K562 (cell line): ENCODE results near the gene CDPF1. TPM values are rescaled to one million over a fixed set of nuclear protein-coding genes. Genes with fewer than 3 reads are reported as not detected.

Experiments
- ATAC-seq: fragments of 200-7000 bp; cut with Tn5 transposase; 3 replicates; pipeline ENCODE4 v1.9.1; 2020; ENCODE audit warnings: moderate library complexity
- BruUV-seq: library from RNA; stranded (reverse); fragments of 400-500 nt; replicated peaks from 2 replicates; lab custom pipeline; 2021; lab: Mats Ljungman, UMichigan
- CTCF ChIA-PET: fragments of 300-600 bp; formaldehyde crosslinking; extraction: SDS; loops from one replicate; lab custom pipeline; 2021; ENCODE audit warnings: low intra/inter-chr PET ratio; lab: Yijun Ruan, JAX
- POLR2A ChIA-PET: fragments of 300-600, 350-650 bp; sonication (Branson Sonifier 250); formaldehyde crosslinking; extraction: SDS; loops from one replicate; lab custom pipeline; 2021; ENCODE audit warnings: antibody characterized with exemption, inconsistent platforms; lab: Yijun Ruan, JAX
- DNase-seq, 4 experiments: peaks; one replicate each; pipeline versions ENCODE4 v3.0.0 to v3.0.0-alpha.2; 2011 to 2018; ENCODE audit warnings: low spot score in 3 of 4, mixed read lengths in 3 of 4; ENCODE audit errors: extremely low read depth in 1 of 4
- FAIRE-seq: peaks from 2 replicates; lab custom pipeline; 2011; peaks lifted over from hg19 to GRCh38; lab: Jason Lieb, UNC
- H2AFZ ChIP-seq: 2 replicates; pipeline ENCODE4 v1.6.0; 2011; ENCODE audit warnings: low read depth, low read length, control low read depth, inconsistent platforms
- H3K27ac ChIP-seq: fragments of 200-600 bp; 3 replicates; pipeline ENCODE4 v1.8.0; 2011; ENCODE audit warnings: low read depth, mild to moderate bottlenecking, control low read depth, inconsistent platforms, low read length, moderate library complexity, mixed read lengths; ENCODE audit errors: extremely low read depth
- H3K27me3 ChIP-seq, 2 experiments: fragments of 300-600 bp in 1 of 2; 2 replicates in 1 of 2; 3 replicates in 1 of 2; pipeline versions ENCODE4 v1.6.0 to v1.8.0; 2011; ENCODE audit warnings: inconsistent platforms in 2 of 2, low read length in 2 of 2, mild to moderate bottlenecking in 1 of 2, mixed read lengths in 1 of 2, moderate library complexity in 1 of 2; ENCODE audit not compliant: control insufficient read depth in 2 of 2, insufficient read depth in 2 of 2
- H3K36me3 ChIP-seq: fragments of 300-600 bp; 3 replicates; pipeline ENCODE4 v1.8.0; 2011; ENCODE audit warnings: mild to moderate bottlenecking, low read length, inconsistent platforms; ENCODE audit not compliant: control insufficient read depth, insufficient read depth
- H3K4me1 ChIP-seq, 2 experiments: fragments of 200-600 bp in 1 of 2; replicated peaks in 1 of 2; 2 replicates in 1 of 2; 3 replicates in 1 of 2; pipeline versions ENCODE4 v1.5.1 to v1.8.0; 2011; ENCODE audit warnings: inconsistent platforms in 2 of 2, low read length in 2 of 2, mild to moderate bottlenecking in 1 of 2, mixed read lengths in 1 of 2, moderate library complexity in 1 of 2; ENCODE audit not compliant: control insufficient read depth in 2 of 2, insufficient read depth in 2 of 2
- H3K4me2 ChIP-seq: 2 replicates; pipeline ENCODE4 v1.6.1; 2011; ENCODE audit warnings: low read length, control low read depth, inconsistent platforms, mixed read lengths; ENCODE audit not compliant: insufficient read depth
- H3K4me3 ChIP-seq: fragments of 200-600 bp; sonication (generic), shearing (Covaris generic); 2 replicates; pipeline ENCODE4 v1.5.1; 2016; ENCODE audit warnings: control low read depth, inconsistent platforms
- H3K79me2 ChIP-seq: fragments of 200-600 bp; 3 replicates; pipeline ENCODE4 v1.8.0; 2011; ENCODE audit warnings: low read length, inconsistent platforms; ENCODE audit not compliant: control insufficient read depth, insufficient read depth
- H3K9ac ChIP-seq, 2 experiments: 2 replicates each; pipeline versions ENCODE4 v1.6.0 to v1.6.1; 2011; ENCODE audit warnings: low read depth in 2 of 2, low read length in 2 of 2, control low read depth in 1 of 2, inconsistent platforms in 1 of 2, mild to moderate bottlenecking in 1 of 2, mixed read lengths in 1 of 2; ENCODE audit not compliant: insufficient read depth in 1 of 2
- H3K9me1 ChIP-seq: one replicate; pipeline ENCODE4 v1.6.0; 2011; ENCODE audit warnings: inconsistent platforms, mild to moderate bottlenecking, low read length, moderate library complexity; ENCODE audit not compliant: control insufficient read depth, insufficient read depth
- H3K9me3 ChIP-seq: replicated peaks from 2 replicates; pipeline ENCODE4 v1.5.1; 2011; ENCODE audit warnings: low read depth, low read length, inconsistent platforms; ENCODE audit not compliant: control insufficient read depth, insufficient read depth
- H4K20me1 ChIP-seq: replicated peaks from 2 replicates; pipeline ENCODE4 v1.6.1; 2011; ENCODE audit warnings: low read length, inconsistent platforms, mixed read lengths; ENCODE audit not compliant: control insufficient read depth, insufficient read depth
- E2F6 ChIP-seq, 2 experiments: IDR thresholded peaks; 2 replicates each; pipeline ENCODE4 v1.6.1; 2011; ENCODE audit warnings: borderline replicate concordance in 1 of 2, control low read depth in 1 of 2, low read depth in 1 of 2, low read length in 1 of 2, mild to moderate bottlenecking in 1 of 2, mixed read lengths in 1 of 2, moderate library complexity in 1 of 2; ENCODE audit not compliant: insufficient read depth in 1 of 2, insufficient read length in 1 of 2, poor library complexity in 1 of 2, severe bottlenecking in 1 of 2; ENCODE audit errors: extremely low read depth in 1 of 2
- FIP1L1 ChIP-seq: fragments of 200-400 bp; formaldehyde crosslinking; IDR thresholded peaks from 2 replicates; pipeline ENCODE4 v1.6.1; 2018; ENCODE audit warnings: mild to moderate bottlenecking, low read depth, low read length; ENCODE audit not compliant: poor library complexity, severe bottlenecking
- FOXM1 ChIP-seq, 2 experiments: fragments of 450-650 bp in 1 of 2; sonication (generic) in 1 of 2; formaldehyde crosslinking in 1 of 2; IDR thresholded peaks; 2 replicates each; pipeline versions ENCODE4 v1.6.1 to v1.9.0; 2017 to 2022; ENCODE audit warnings: low read depth in 2 of 2, mild to moderate bottlenecking in 2 of 2, missing genetic modification reagents in 1 of 2, moderate library complexity in 1 of 2
- MXI1 ChIP-seq: IDR thresholded peaks from 2 replicates; pipeline ENCODE4 v1.6.1; 2011; ENCODE audit warnings: low read depth, mild to moderate bottlenecking, improper control_type of control experiment, low read length
- PHF8 ChIP-seq: fragments of 200-600 bp; sonication (generic); IDR thresholded peaks from 2 replicates; pipeline ENCODE4 v1.6.1; 2012; ENCODE audit warnings: mixed run types, mild to moderate bottlenecking, inconsistent platforms, low read length, moderate library complexity, borderline replicate concordance
- POLR2A ChIP-seq: fragments of 450-650 bp; conservative IDR thresholded peaks from 2 replicates; pipeline ENCODE4 v1.6.1; 2016
- RBFOX2 ChIP-seq: fragments of 200-400 bp; formaldehyde crosslinking; IDR thresholded peaks from 2 replicates; pipeline ENCODE4 v1.6.1; 2017; ENCODE audit warnings: low read depth, mild to moderate bottlenecking, low read length, moderate library complexity
- SNIP1 ChIP-seq: fragments of 450-650 bp; IDR thresholded peaks from 2 replicates; pipeline ENCODE4 v1.7.1; 2017; ENCODE audit warnings: low read depth, mild to moderate bottlenecking
- SUPT5H ChIP-seq: fragments of 450-650 bp; IDR thresholded peaks from 2 replicates; pipeline ENCODE4 v1.6.1; 2016
- TBP ChIP-seq: optimal IDR thresholded peaks from 2 replicates; pipeline ENCODE3; 2011; ENCODE audit warnings: low read depth, low read length, improper control_type of control experiment
- USF2 ChIP-seq: sonication (generic); formaldehyde crosslinking; IDR thresholded peaks from 2 replicates; pipeline ENCODE4 v1.5.0; 2020; ENCODE audit warnings: missing genetic modification reagents
- VEZF1 ChIP-seq: fragments of 200-800 bp; sonication (Bioruptor generic); IDR thresholded peaks from 2 replicates; pipeline ENCODE4 v1.6.1; 2017; ENCODE audit warnings: missing genetic modification characterization, missing compliant biosample characterization
- ZBTB7A ChIP-seq: IDR thresholded peaks from 2 replicates; pipeline ENCODE4 v1.6.1; 2011; ENCODE audit warnings: low read depth, mild to moderate bottlenecking, low read length, moderate library complexity, borderline replicate concordance; ENCODE audit not compliant: control insufficient read depth
- ZNF639 ChIP-seq, 2 experiments: fragments of 200-800 bp in 1 of 2; sonication (Bioruptor generic) in 1 of 2; sonication (generic) in 1 of 2; formaldehyde crosslinking in 1 of 2; IDR thresholded peaks in 1 of 2; conservative IDR thresholded peaks in 1 of 2; 2 replicates each; pipeline versions ENCODE4 v1.5.0 to v1.6.1; 2016 to 2020; ENCODE audit warnings: missing compliant biosample characterization in 1 of 2, missing genetic modification characterization in 1 of 2, missing genetic modification reagents in 1 of 2
- WGBS: fragments of 100-300 bp; shearing (Covaris generic); methylation state at CpG from one replicate; pipeline ENCODE4 v1.1.6; 2016; ENCODE audit warnings: low coverage, mixed read lengths; ENCODE audit not compliant: insufficient coverage; ENCODE audit errors: missing lambda C conversion rate; 5-methylcytosine and 5-hydroxymethylcytosine counted together
- in situ Hi-C: fragments of 300-500 bp; cut with MboI; formaldehyde crosslinking; loops from 4 replicates; pipeline ENCODE4 v1.15.0; 2018; ENCODE audit warnings: inconsistent platforms, mixed read lengths
- intact Hi-C: fragments of 100-400 bp; cut with micrococcal nuclease; formaldehyde crosslinking; loops from 2 replicates; pipeline ENCODE4 v1.14.2; 2022
- polyA plus RNA-seq, 8 experiments: library from polyadenylated mRNA; depleted of rRNA in 4 of 8; stranded (reverse) in 5 of 8; unstranded in 3 of 8; fragments of >200 nt; fragmentation: Nextera tagmentation in 2 of 8; fragmentation: Illumina TruSeq in 1 of 8; extraction: Ambion mirVana in 2 of 8; extraction: Trizol in 1 of 8; gene quantifications; 2 replicates each; pipeline versions ENCODE4 v1.2.1 to v1.2.3, GENCODE V29; 2011 to 2014; ENCODE audit warnings: inconsistent platforms in 1 of 8, missing spikeins in 1 of 8
- total RNA-seq, 7 experiments: library from RNA; depleted of rRNA in 6 of 7; stranded (reverse); fragments of >200 nt in 6 of 7; fragmentation: Illumina TruSeq in 2 of 7; extraction: Trizol in 2 of 7; gene quantifications; 2 replicates each; pipeline versions ENCODE4 v1.2.1 to v1.2.3, GENCODE V29; 2011 to 2021; ENCODE audit warnings: low replicate concordance in 1 of 7

The CDPF1 gene
- total and polyA plus RNA-seq, 9 of the 15 experiments (the other 6 are each of a cell fraction or from before 2014, with no cell fraction given), result 0.84 to 19.5 (median 9.1) TPM

- H3K36me3 ChIP-seq, result peaks cover 12% of the 10 kb centered on the region; the same call in 2 of the 3 replicates
- peaks cover 2% of the 10 kb centered on the region for H3K9me1 ChIP-seq
- peaks cover 0 to 24% of the 10 kb centered on the region in 2 experiments; a peak in 4 of 5 replicates for H3K4me1 ChIP-seq
- no peaks in the 10 kb centered on the region for H3K27me3 ChIP-seq
- peak within 1 kb of the TSS; percentile 90 for H3K4me3 ChIP-seq
- BruUV-seq, result no TSS peak
- peak; percentile 42 for FAIRE-seq
- H4K20me1 ChIP-seq, result no peaks in the 10 kb centered on the region
- ChIA-PET CTCF (no interaction called here), POLR2A (interaction anchor here (0.6 to 3.6 kb wide), 13 partner anchors 11 to 287 kb away, joined by 3 to 28 read pairs (median 3); partner anchors contain the start of gene CDPF1)
- H2AFZ ChIP-seq, result peak within 1 kb of the TSS; percentile 83
- in situ Hi-C loops, result no loop called here
- intact Hi-C loops, result no loop called here
- peak; percentile 98 for ATAC-seq
- H3K4me2 ChIP-seq, result peak within 1 kb of the TSS; percentile 84
- peak within 1 kb of the TSS; percentile 79 to 95 for H3K9ac ChIP-seq
- H3K79me2 ChIP-seq, result peaks cover 17% of the 10 kb centered on the region
- peak; percentile 89 to 93 (median 91) for DNase-seq
- no peaks in the 10 kb centered on the region; the same call in none of the 2 replicates for H3K9me3 ChIP-seq
- peak within 1 kb of the TSS; percentile 69 for H3K27ac ChIP-seq
- 3% methylated on average over 37 of the region's 74 CpGs for WGBS
- TF ChIP-seq PHF8 (peak; percentile 84; the same call in 1 of the 2 replicates), E2F6 (IDR thresholded peaks at IDR 0.05; ENCODE audit: borderline replicate concordance in 1 of 2, extremely low read depth in 1 of 2, insufficient read depth in 1 of 2, insufficient read length in 1 of 2, low read depth in 1 of 2, low read length in 1 of 2, poor library complexity in 1 of 2, severe bottlenecking in 1 of 2) (peak in 1 of 2 experiments; percentile 7), VEZF1 (peak; percentile 57; the same call in 1 of the 2 replicates), FIP1L1 (no peak), FOXM1 (IDR thresholded peaks at IDR 0.05; ENCODE audit: low read depth) (no peak), FOXM1 (CRISPR knock-in tag; IDR thresholded peaks at IDR 0.05; ENCODE audit: low read depth) (no peak), RBFOX2 (peak; percentile 89), ZNF639 (CRISPR knock-in tag; conservative IDR thresholded peaks at IDR 0.05 in 1 of 2, IDR thresholded peaks at IDR 0.05 in 1 of 2) (0 out of 4 replicates have a peak, but pooled peaks of 1 of the 2 experiments have one; percentile 22), MXI1 (no peak), ZBTB7A (peak; percentile 34; the same call in 1 of the 2 replicates), SNIP1 (no peak), TBP (peak; percentile 47), POLR2A (peak; percentile 75), USF2 (CRISPR knock-in tag) (no peak), SUPT5H (peak; percentile 77)
Measured at GRCh38 chr22:46267431-46268279, 17.6 kb upstream of the CDPF1 start, which contains the start of gene TTC38. TSS of gene TTC38 (plus strand) at chr22:46268008. CDS start at chr22:46268040, 32 bp downstream.
